ENCODE measurements around the gene RASSF8. TPM values are rescaled to one million over a fixed set of nuclear protein-coding genes. Genes with fewer than 3 reads are reported as not detected.

RASSF8 gene
- polyA plus RNA-seq, 1 donor (not counting 4 experiments of a cell fraction or from before 2014, with no cell fraction given): 10.5 TPM

DNA sequence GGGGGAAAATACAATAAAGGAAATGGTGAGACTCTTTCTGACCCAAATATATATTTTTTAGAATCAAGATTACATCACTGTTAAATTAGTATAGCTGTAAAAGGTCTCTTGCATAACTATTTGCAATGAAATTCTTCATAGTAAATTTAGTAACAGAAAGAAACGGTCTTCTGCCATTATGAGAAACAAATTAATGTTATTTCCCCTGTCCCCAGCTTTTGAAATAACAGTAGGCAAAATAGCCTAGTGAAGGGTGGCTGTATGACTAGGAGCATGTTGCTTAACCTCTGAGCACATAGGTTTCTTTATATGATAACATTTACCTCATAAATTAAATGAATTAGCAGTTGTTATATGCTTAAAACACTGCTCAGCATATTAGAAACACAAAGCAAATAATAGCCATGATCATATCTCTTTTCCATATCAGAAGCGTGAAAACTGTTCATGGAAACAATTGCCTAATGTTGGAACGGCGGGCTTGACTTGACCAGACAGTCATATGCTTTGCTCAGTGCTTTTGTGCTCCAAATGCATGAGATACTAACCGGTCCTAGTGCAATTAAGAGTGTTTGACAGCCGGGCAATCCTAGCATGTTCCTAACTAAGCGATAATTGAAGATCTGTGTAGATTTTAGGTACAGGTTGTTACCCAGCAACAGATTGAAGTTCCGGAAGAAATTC, 142.3 kb downstream of the RASSF8 start:
- H3K36me3 ChIP-seq (ENCODE audit: control insufficient read depth in 2 of 2, extremely low read depth in 1 of 2, insufficient read depth in 2 of 2, low read length in 2 of 2): no peaks in the 10 kb centered on the region
- no peaks in the 10 kb centered on the region for H3K79me2 ChIP-seq (ENCODE audit: control insufficient read depth, insufficient read depth, low read length)
- FAIRE-seq (peak; percentile 5), DNase-seq (ENCODE audit: low read depth, low spot score) (no peak)
- TF ChIP-seq, protein P1, sequence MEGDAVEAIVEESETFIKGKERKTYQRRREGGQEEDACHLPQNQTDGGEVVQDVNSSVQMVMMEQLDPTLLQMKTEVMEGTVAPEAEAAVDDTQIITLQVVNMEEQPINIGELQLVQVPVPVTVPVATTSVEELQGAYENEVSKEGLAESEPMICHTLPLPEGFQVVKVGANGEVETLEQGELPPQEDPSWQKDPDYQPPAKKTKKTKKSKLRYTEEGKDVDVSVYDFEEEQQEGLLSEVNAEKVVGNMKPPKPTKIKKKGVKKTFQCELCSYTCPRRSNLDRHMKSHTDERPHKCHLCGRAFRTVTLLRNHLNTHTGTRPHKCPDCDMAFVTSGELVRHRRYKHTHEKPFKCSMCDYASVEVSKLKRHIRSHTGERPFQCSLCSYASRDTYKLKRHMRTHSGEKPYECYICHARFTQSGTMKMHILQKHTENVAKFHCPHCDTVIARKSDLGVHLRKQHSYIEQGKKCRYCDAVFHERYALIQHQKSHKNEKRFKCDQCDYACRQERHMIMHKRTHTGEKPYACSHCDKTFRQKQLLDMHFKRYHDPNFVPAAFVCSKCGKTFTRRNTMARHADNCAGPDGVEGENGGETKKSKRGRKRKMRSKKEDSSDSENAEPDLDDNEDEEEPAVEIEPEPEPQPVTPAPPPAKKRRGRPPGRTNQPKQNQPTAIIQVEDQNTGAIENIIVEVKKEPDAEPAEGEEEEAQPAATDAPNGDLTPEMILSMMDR (optimal IDR thresholded peaks at IDR 0.05 in 1 of 3, IDR thresholded peaks at IDR 0.05 in 1 of 3, conservative IDR thresholded peaks at IDR 0.05 in 1 of 3; ENCODE audit: extremely low read depth in 1 of 3, insufficient read depth in 2 of 3, low read length in 3 of 3): no peak
- no peak for TF ChIP-seq EZH2 (IDR thresholded peaks at IDR 0.05; ENCODE audit: low read length)
- H3K9me3 ChIP-seq (ENCODE audit: control insufficient read depth, low read depth, low read length): no peaks in the 10 kb centered on the region
- dilution Hi-C loops (cut with MboI; ENCODE audit: extremely low pct_ligation_motif_present, low sequenced_read_pairs): no loop called here
- H3K9me1 ChIP-seq (ENCODE audit: control insufficient read depth, extremely low read depth, insufficient read depth, low read length): no peaks in the 10 kb centered on the region
- peaks cover 15% of the 10 kb centered on the region for H3K4me1 ChIP-seq (ENCODE audit: control insufficient read depth, extremely low read depth, insufficient read depth, low read length)
- H3K27ac ChIP-seq (ENCODE audit: control insufficient read depth, insufficient read depth, low read length): no peak overlapping the region
- H3K27me3 ChIP-seq (ENCODE audit: control insufficient read depth, extremely low read depth, insufficient read depth, low read length): no peaks in the 10 kb centered on the region
- no peak overlapping the region for H3K9ac ChIP-seq (ENCODE audit: control insufficient read depth, extremely low read depth, insufficient read depth, low read length)
- H2AFZ ChIP-seq (ENCODE audit: control insufficient read depth, low read length): no peak overlapping the region
- no peak overlapping the region for H3K4me2 ChIP-seq (ENCODE audit: control insufficient read depth, extremely low read depth, insufficient read depth, low read depth, low read length)
- no peaks in the 10 kb centered on the region for H4K20me1 ChIP-seq (ENCODE audit: control insufficient read depth, extremely low read depth, insufficient read depth, low read length)
- no peak overlapping the region for H3K4me3 ChIP-seq (ENCODE audit: control insufficient read depth in 2 of 3, extremely low read depth in 1 of 3, insufficient read depth in 2 of 3, low read depth in 1 of 3, low read length in 3 of 3)

DNA sequence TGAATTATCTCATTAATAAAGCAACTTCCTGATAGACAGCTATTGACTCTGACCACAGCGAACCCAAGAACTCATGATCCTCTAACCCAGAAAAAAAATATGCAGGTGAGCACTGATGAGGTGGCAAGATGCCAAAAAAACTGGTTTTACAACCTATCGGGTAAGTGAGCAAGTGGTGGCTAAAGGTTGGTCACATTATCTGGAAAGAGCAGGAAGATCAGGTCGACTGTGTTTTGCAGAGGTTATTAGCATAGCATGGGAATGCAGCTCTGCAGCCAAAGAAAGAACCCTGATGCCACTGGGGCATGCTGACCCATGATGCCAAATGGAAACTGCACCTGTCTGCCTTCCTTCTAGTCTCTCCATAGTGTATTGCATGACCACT, 142.9 kb downstream of the RASSF8 start:
- TF ChIP-seq EZH2 (IDR thresholded peaks at IDR 0.05; ENCODE audit: low read length): no peak
- TF ChIP-seq, protein P1 (optimal IDR thresholded peaks at IDR 0.05 in 1 of 3, IDR thresholded peaks at IDR 0.05 in 1 of 3, conservative IDR thresholded peaks at IDR 0.05 in 1 of 3; ENCODE audit: extremely low read depth in 1 of 3, insufficient read depth in 2 of 3, low read length in 3 of 3): no peak
- Histone ChIP-seq H3K9ac (ENCODE audit: control insufficient read depth, extremely low read depth, insufficient read depth, low read length) (no peak overlapping the region), H3K4me2 (ENCODE audit: control insufficient read depth, extremely low read depth, insufficient read depth, low read depth, low read length) (peak overlapping the region; percentile 31), H3K9me3 (ENCODE audit: control insufficient read depth, low read depth, low read length) (no peaks in the 10 kb centered on the region), H3K9me1 (ENCODE audit: control insufficient read depth, extremely low read depth, insufficient read depth, low read length) (no peaks in the 10 kb centered on the region), H3K27me3 (ENCODE audit: control insufficient read depth, extremely low read depth, insufficient read depth, low read length) (no peaks in the 10 kb centered on the region), H3K27ac (ENCODE audit: control insufficient read depth, insufficient read depth, low read length) (no peak overlapping the region), H3K4me3 (ENCODE audit: control insufficient read depth in 2 of 3, extremely low read depth in 1 of 3, insufficient read depth in 2 of 3, low read depth in 1 of 3, low read length in 3 of 3) (no peak overlapping the region), H3K79me2 (ENCODE audit: control insufficient read depth, insufficient read depth, low read length) (no peaks in the 10 kb centered on the region), H4K20me1 (ENCODE audit: control insufficient read depth, extremely low read depth, insufficient read depth, low read length) (no peaks in the 10 kb centered on the region), H3K36me3 (ENCODE audit: control insufficient read depth in 2 of 2, extremely low read depth in 1 of 2, insufficient read depth in 2 of 2, low read length in 2 of 2) (no peaks in the 10 kb centered on the region), H2AFZ (ENCODE audit: control insufficient read depth, low read length) (no peak overlapping the region), H3K4me1 (ENCODE audit: control insufficient read depth, extremely low read depth, insufficient read depth, low read length) (peaks cover 15% of the 10 kb centered on the region)
- DNase-seq (ENCODE audit: low read depth, low spot score) (no peak), FAIRE-seq (peak; percentile 82)
- dilution Hi-C loops (cut with MboI; ENCODE audit: extremely low pct_ligation_motif_present, low sequenced_read_pairs): no loop called here

All from keratinocyte (primary cell).